ENCODE results near the gene DAND5. TPM values are rescaled to one million over a fixed set of nuclear protein-coding genes. Genes with fewer than 3 reads are reported as not detected.

DAND5 gene
- total and polyA plus RNA-seq, 2 of the 13 experiments (the other 11 are each of a cell fraction or from before 2014, with no cell fraction given), result 0.04 TPM; not detected in 1

GRCh38 chr19:12965017-12965811 lies 4.2 kb upstream of the DAND5 start (continued):
- 0 out of 2 replicates have a peak, but pooled peaks have one; percentile 28 for TF ChIP-seq REPIN1 (CRISPR knock-in tag; IDR thresholded peaks at IDR 0.05; ENCODE audit: borderline replicate concordance, low read depth)
- no peak; the same call in 1 of the 2 replicates for TF ChIP-seq AHR (CRISPR knock-in tag; IDR thresholded peaks at IDR 0.05)
- no peak; the same call in 1 of the 2 replicates for TF ChIP-seq ZZZ3 (CRISPR knock-in tag; IDR thresholded peaks at IDR 0.05; ENCODE audit: borderline replicate concordance)
- TF ChIP-seq NRL (CRISPR knock-in tag; IDR thresholded peaks at IDR 0.05; ENCODE audit: borderline replicate concordance), result 0 out of 2 replicates have a peak, but pooled peaks have one; percentile 30
- TF ChIP-seq BCL3 (CRISPR knock-in tag; IDR thresholded peaks at IDR 0.05), result peak; percentile 55; the same call in 1 of the 2 replicates
- TF ChIP-seq KDM6A (CRISPR knock-in tag; IDR thresholded peaks at IDR 0.05; ENCODE audit: low read depth), result no peak
- peak; percentile 17; the same call in 1 of the 2 replicates for TF ChIP-seq HDAC2 (CRISPR knock-in tag; IDR thresholded peaks at IDR 0.05)
- TF ChIP-seq ISL2 (CRISPR knock-in tag; IDR thresholded peaks at IDR 0.05), result peak; percentile 56; the same call in 1 of the 2 replicates
- TF ChIP-seq HNF1A (IDR thresholded peaks at IDR 0.05; ENCODE audit: low read depth), result no peak
- TF ChIP-seq HNF1A (CRISPR knock-in tag; IDR thresholded peaks at IDR 0.05; ENCODE audit: borderline replicate concordance), result no peak
- TF ChIP-seq REXO4 (CRISPR knock-in tag; IDR thresholded peaks at IDR 0.05; ENCODE audit: borderline replicate concordance), result no peak
- TF ChIP-seq ZKSCAN1 (IDR thresholded peaks at IDR 0.05; ENCODE audit: low read length), result no peak
- peak; percentile 44 for TF ChIP-seq TEAD3 (CRISPR knock-in tag; optimal IDR thresholded peaks at IDR 0.05; ENCODE audit: borderline replicate concordance)
- no peak for TF ChIP-seq NFKBIZ (CRISPR knock-in tag; IDR thresholded peaks at IDR 0.05)
- TF ChIP-seq JUND (CRISPR knock-in tag; IDR thresholded peaks at IDR 0.05), result no peak
- no peak for TF ChIP-seq MNT (IDR thresholded peaks at IDR 0.05)
- peak; percentile 20; the same call in 1 of the 2 replicates for TF ChIP-seq ARHGAP35 (CRISPR knock-in tag; IDR thresholded peaks at IDR 0.05; ENCODE audit: borderline replicate concordance)
- TF ChIP-seq MBNL3 (CRISPR knock-in tag; conservative IDR thresholded peaks at IDR 0.05), result no peak

Data from HepG2 (cell line).